Measurements from ENCODE around the gene ITPK1.

Gene ITPK1

GRCh38 chr14:92936085-92936484 is 179.6 kb downstream of the ITPK1 start:
- Histone ChIP-seq H3K36me3 (ENCODE audit: insufficient read depth, low read length) (peaks cover 25% of the 10 kb centered on the region), H3K4me3 (ENCODE audit: low read depth in 1 of 2, low read length in 2 of 2) (no peak overlapping the region), H3K27me3 (ENCODE audit: insufficient read depth, low read length, poor library complexity) (no peaks in the 10 kb centered on the region), H3K9ac (ENCODE audit: low read depth, low read length) (no peak overlapping the region), H3K27ac (ENCODE audit: low read length) (no peak overlapping the region), H3K9me3 (ENCODE audit: insufficient read depth, low read length, severe bottlenecking) (no peaks in the 10 kb centered on the region), H4K20me1 (ENCODE audit: insufficient read depth, low read length) (peaks cover 3% of the 10 kb centered on the region; the same call in 1 of the 2 replicates), H2AFZ (ENCODE audit: low read depth, low read length) (no peak overlapping the region), H3K79me2 (ENCODE audit: insufficient read depth, low read length) (no peaks in the 10 kb centered on the region), H3K4me1 (ENCODE audit: insufficient read depth, low read length) (no peaks in the 10 kb centered on the region), H3K4me2 (ENCODE audit: insufficient read depth, low read length) (no peak overlapping the region)
- no peak for TF ChIP-seq EZH2 (IDR thresholded peaks at IDR 0.05; ENCODE audit: borderline replicate concordance, low read depth, low read length, severe bottlenecking)
- no peak for TF ChIP-seq CTCF (IDR thresholded peaks at IDR 0.05; ENCODE audit: borderline replicate concordance, extremely low read depth, low read length, poor library complexity, severe bottlenecking)
- ATAC-seq (ENCODE audit: insufficient read depth, low read depth) (no peak), DNase-seq (no peak)

GRCh38 chr14:92935446-92935845 is 180.3 kb downstream of the ITPK1 start:
- no peaks in the 10 kb centered on the region for H3K27me3 ChIP-seq (ENCODE audit: insufficient read depth, low read length, poor library complexity)
- DNase-seq (no peak), ATAC-seq (ENCODE audit: insufficient read depth, low read depth) (no peak)
- H3K27ac ChIP-seq (ENCODE audit: low read length) = no peak overlapping the region
- no peaks in the 10 kb centered on the region for H3K4me1 ChIP-seq (ENCODE audit: insufficient read depth, low read length)
- H3K36me3 ChIP-seq (ENCODE audit: insufficient read depth, low read length) = peaks cover 21% of the 10 kb centered on the region
- H3K9ac ChIP-seq (ENCODE audit: low read depth, low read length) = no peak overlapping the region
- no peaks in the 10 kb centered on the region for H3K9me3 ChIP-seq (ENCODE audit: insufficient read depth, low read length, severe bottlenecking)
- no peak overlapping the region for H2AFZ ChIP-seq (ENCODE audit: low read depth, low read length)
- H3K79me2 ChIP-seq (ENCODE audit: insufficient read depth, low read length) = no peaks in the 10 kb centered on the region
- H3K4me3 ChIP-seq (ENCODE audit: low read depth in 1 of 2, low read length in 2 of 2) = no peak overlapping the region
- H4K20me1 ChIP-seq (ENCODE audit: insufficient read depth, low read length) = peaks cover 3% of the 10 kb centered on the region; the same call in 1 of the 2 replicates
- no peak for TF ChIP-seq CTCF (IDR thresholded peaks at IDR 0.05; ENCODE audit: borderline replicate concordance, extremely low read depth, low read length, poor library complexity, severe bottlenecking)
- no peak for TF ChIP-seq EZH2 (IDR thresholded peaks at IDR 0.05; ENCODE audit: borderline replicate concordance, low read depth, low read length, severe bottlenecking)
- no peak overlapping the region for H3K4me2 ChIP-seq (ENCODE audit: insufficient read depth, low read length)

- no peak for DNase-seq
- no peak overlapping the region for H3K4me2 ChIP-seq (ENCODE audit: insufficient read depth, low read length)
- H3K9me3 ChIP-seq (ENCODE audit: insufficient read depth, low read length, severe bottlenecking) = no peaks in the 10 kb centered on the region
- H3K27ac ChIP-seq (ENCODE audit: low read length) = no peak overlapping the region
- no peak overlapping the region for H3K4me3 ChIP-seq (ENCODE audit: low read depth in 1 of 2, low read length in 2 of 2)
- no peaks in the 10 kb centered on the region for H3K27me3 ChIP-seq (ENCODE audit: insufficient read depth, low read length, poor library complexity)
- H3K79me2 ChIP-seq (ENCODE audit: insufficient read depth, low read length) = no peaks in the 10 kb centered on the region
- H3K9ac ChIP-seq (ENCODE audit: low read depth, low read length) = no peak overlapping the region
- H3K36me3 ChIP-seq (ENCODE audit: insufficient read depth, low read length) = peaks cover 19% of the 10 kb centered on the region; the same call in 1 of the 2 replicates
- H2AFZ ChIP-seq (ENCODE audit: low read depth, low read length) = no peak overlapping the region
- TF ChIP-seq EZH2 (IDR thresholded peaks at IDR 0.05; ENCODE audit: borderline replicate concordance, low read depth, low read length, severe bottlenecking) = no peak
- TF ChIP-seq CTCF (IDR thresholded peaks at IDR 0.05; ENCODE audit: borderline replicate concordance, extremely low read depth, low read length, poor library complexity, severe bottlenecking) = no peak
- ATAC-seq (ENCODE audit: insufficient read depth, low read depth) = no peak
- peaks cover 3% of the 10 kb centered on the region for H4K20me1 ChIP-seq (ENCODE audit: insufficient read depth, low read length)
- H3K4me1 ChIP-seq (ENCODE audit: insufficient read depth, low read length) = no peaks in the 10 kb centered on the region
These were observed 181.3 kb downstream of the ITPK1 start for GRCh38 chr14:92934196-92935085.

Data from DND-41 (cell line).